Caco-2 (cell line): ENCODE measurements around the gene ZCCHC7. TPM values are rescaled to one million over a fixed set of nuclear protein-coding genes. Genes with fewer than 3 reads are reported as not detected.

Source experiments
- BruUV-seq: library from RNA; stranded (reverse); fragments of 400-500 nt; replicated peaks from 2 replicates; lab custom pipeline; 2021; lab: Mats Ljungman, UMichigan
- CTCF ChIA-PET: fragments of 300-600 bp; sonication (Branson Sonifier 250); formaldehyde crosslinking; loops from one replicate; lab custom pipeline; 2022; ENCODE audit warnings: antibody characterized with exemption; lab: Charles Lee
- POLR2A ChIA-PET: fragments of 300-600 bp; sonication (Branson Sonifier 250); formaldehyde crosslinking; loops from one replicate; lab custom pipeline; 2022; ENCODE audit warnings: antibody characterized with exemption; lab: Charles Lee
- DNase-seq, 2 experiments: peaks; one replicate each; pipeline versions ENCODE4 v3.0.0 to v3.0.0-alpha.2; 2020 to 2022
- H3K27me3 ChIP-seq: replicated peaks from 2 replicates; pipeline ENCODE4 v1.6.0; 2011; ENCODE audit warnings: low read length; ENCODE audit not compliant: control insufficient read depth, insufficient read depth
- H3K36me3 ChIP-seq: 2 replicates; pipeline ENCODE4 v1.5.1; 2011; ENCODE audit warnings: low read length; ENCODE audit not compliant: control insufficient read depth, insufficient read depth
- H3K4me1 ChIP-seq: fragments of 250-450 bp; sonication (Bioruptor Pico); 2 replicates; pipeline ENCODE4 v1.5.1; 2020; ENCODE audit warnings: mild to moderate bottlenecking
- H3K4me3 ChIP-seq: 2 replicates; pipeline ENCODE4 v1.5.1; 2011; ENCODE audit warnings: low read depth, mild to moderate bottlenecking, control low read depth, low read length
- H3K9me3 ChIP-seq: fragments of 250-450 bp; sonication (Bioruptor Pico); 2 replicates; pipeline ENCODE4 v1.5.1; 2020; ENCODE audit warnings: mild to moderate bottlenecking, moderate library complexity
- H3K27ac Mint-ChIP-seq: one replicate; pipeline ENCODE4 v1.8.0; 2022; ENCODE audit warnings: mixed read lengths; ENCODE audit not compliant: unreplicated experiment
- H3K27me3 Mint-ChIP-seq: one replicate; pipeline ENCODE4 v1.8.0; 2022; ENCODE audit warnings: mixed read lengths; ENCODE audit not compliant: insufficient read depth, unreplicated experiment
- H3K36me3 Mint-ChIP-seq: one replicate; pipeline ENCODE4 v1.8.0; 2022; ENCODE audit warnings: mild to moderate bottlenecking, mixed read lengths; ENCODE audit not compliant: insufficient read depth, unreplicated experiment
- H3K4me1 Mint-ChIP-seq: one replicate; pipeline ENCODE4 v1.8.0; 2022; ENCODE audit warnings: low read depth, mixed read lengths; ENCODE audit not compliant: unreplicated experiment
- H3K4me3 Mint-ChIP-seq: one replicate; pipeline ENCODE4 v1.8.0; 2022; ENCODE audit warnings: mild to moderate bottlenecking, moderate library complexity, mixed read lengths; ENCODE audit not compliant: unreplicated experiment
- H3K9me3 Mint-ChIP-seq: one replicate; pipeline ENCODE4 v1.8.0; 2022; ENCODE audit warnings: mixed read lengths; ENCODE audit not compliant: unreplicated experiment
- intact Hi-C: fragments of 100-400 bp; cut with micrococcal nuclease; formaldehyde crosslinking; loops from one replicate; pipeline ENCODE4 v1.10.0; 2022; ENCODE audit not compliant: unreplicated experiment
- total RNA-seq: library from RNA; stranded (reverse); gene quantifications from 2 replicates; pipeline ENCODE4 v1.2.3, GENCODE V29; 2022
- TF ChIP-seq, protein P1 (sequence below), 2 experiments: fragments of 200-600 bp in 1 of 2; IDR thresholded peaks; 1 replicate in 1 of 2; 2 replicates in 1 of 2; pipeline versions ENCODE4 v1.5.1 to v1.8.0; 2011 to 2022; ENCODE audit warnings: antibody characterized with exemption in 1 of 2, control low read depth in 1 of 2, inconsistent platforms in 1 of 2, low read depth in 1 of 2, low read length in 1 of 2, mild to moderate bottlenecking in 1 of 2, moderate library complexity in 1 of 2; ENCODE audit not compliant: insufficient read depth in 1 of 2, severe bottlenecking in 1 of 2, unreplicated experiment in 1 of 2

ZCCHC7 gene
- total RNA-seq, 1 experiment from 2014 or later = 22.0 TPM

DNA sequence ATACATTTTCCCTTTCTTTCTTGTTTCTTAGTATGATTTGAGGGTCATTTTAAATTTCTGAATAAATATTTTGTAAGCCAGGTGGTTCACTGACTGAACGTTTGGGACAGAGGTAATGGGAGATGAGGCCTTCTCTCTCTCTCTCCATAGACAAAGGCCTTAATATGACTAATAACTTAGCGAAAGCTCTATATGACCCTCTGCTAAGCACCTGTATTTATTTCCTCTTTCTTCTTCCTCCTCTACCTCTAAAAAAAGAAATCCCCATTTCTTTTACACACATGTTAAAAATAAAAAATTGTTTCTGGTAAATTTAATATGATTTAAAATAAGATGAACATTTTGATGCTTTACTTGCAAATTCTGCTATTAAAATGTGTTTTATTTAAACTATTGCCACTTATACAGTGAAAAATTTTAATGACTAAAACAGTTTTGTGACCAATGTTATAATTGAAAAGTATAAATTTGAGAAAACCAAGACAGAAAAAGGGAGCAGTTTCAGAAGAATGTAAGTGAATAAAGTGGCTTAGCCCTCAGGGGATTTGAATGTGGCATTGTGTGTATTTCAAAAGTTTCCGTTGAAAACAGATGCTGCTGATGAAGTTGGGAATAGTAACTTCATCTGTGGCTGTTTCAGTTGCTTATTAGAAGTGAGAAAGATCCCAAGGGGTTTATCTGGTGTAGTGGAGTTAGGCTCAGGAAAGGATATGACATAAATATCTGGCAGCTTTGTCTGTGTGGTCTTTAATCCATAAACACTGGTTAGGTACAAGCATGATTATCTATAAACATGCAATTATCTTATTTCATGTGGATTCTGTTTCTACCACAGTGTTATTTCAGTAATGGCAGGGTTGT, 173.5 kb downstream of the ZCCHC7 start:
- H3K36me3 Mint-ChIP-seq = no peaks in the 10 kb centered on the region
- no TSS peak for BruUV-seq
- no peaks in the 10 kb centered on the region for H3K9me3 ChIP-seq
- no peaks in the 10 kb centered on the region for H3K4me1 ChIP-seq
- TF ChIP-seq, protein P1, sequence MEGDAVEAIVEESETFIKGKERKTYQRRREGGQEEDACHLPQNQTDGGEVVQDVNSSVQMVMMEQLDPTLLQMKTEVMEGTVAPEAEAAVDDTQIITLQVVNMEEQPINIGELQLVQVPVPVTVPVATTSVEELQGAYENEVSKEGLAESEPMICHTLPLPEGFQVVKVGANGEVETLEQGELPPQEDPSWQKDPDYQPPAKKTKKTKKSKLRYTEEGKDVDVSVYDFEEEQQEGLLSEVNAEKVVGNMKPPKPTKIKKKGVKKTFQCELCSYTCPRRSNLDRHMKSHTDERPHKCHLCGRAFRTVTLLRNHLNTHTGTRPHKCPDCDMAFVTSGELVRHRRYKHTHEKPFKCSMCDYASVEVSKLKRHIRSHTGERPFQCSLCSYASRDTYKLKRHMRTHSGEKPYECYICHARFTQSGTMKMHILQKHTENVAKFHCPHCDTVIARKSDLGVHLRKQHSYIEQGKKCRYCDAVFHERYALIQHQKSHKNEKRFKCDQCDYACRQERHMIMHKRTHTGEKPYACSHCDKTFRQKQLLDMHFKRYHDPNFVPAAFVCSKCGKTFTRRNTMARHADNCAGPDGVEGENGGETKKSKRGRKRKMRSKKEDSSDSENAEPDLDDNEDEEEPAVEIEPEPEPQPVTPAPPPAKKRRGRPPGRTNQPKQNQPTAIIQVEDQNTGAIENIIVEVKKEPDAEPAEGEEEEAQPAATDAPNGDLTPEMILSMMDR (IDR thresholded peaks at IDR 0.05; ENCODE audit: insufficient read depth in 1 of 2, low read depth in 1 of 2, low read length in 1 of 2, severe bottlenecking in 1 of 2, unreplicated experiment in 1 of 2) = no peak
- H3K4me3 ChIP-seq = no peak overlapping the region
- DNase-seq = no peak
- no peaks in the 10 kb centered on the region for H3K27me3 Mint-ChIP-seq
- H3K4me1 Mint-ChIP-seq = peaks cover 10% of the 10 kb centered on the region
- H3K27me3 ChIP-seq = no peaks in the 10 kb centered on the region
- ChIA-PET POLR2A (no interaction called here), CTCF (no interaction called here)
- H3K27ac Mint-ChIP-seq = no peak overlapping the region
- H3K4me3 Mint-ChIP-seq = no peak overlapping the region
- H3K36me3 ChIP-seq = no peaks in the 10 kb centered on the region
- H3K9me3 Mint-ChIP-seq = no peaks in the 10 kb centered on the region
- intact Hi-C loops = no loop called here

DNA sequence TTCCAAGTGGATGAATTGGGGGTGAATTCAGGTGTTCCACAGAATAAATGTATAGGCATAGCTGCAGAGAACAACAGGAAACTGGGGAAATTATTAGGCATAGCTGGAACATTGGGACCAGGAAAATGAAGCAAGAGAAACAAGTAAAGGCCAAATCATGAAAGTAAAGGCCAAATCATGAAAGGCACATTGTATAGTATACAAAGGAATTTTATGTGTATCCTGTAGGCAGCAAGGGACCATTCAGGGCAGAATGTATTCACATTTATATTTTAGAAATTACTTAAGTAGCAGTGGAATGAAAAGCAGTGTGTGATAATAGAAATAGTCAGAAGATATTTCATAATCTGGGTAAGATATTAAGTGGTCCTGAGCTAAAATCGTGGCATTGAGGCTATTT, 174.8 kb downstream of the ZCCHC7 start:
- intact Hi-C loops = no loop called here
- no TSS peak for BruUV-seq
- CTCF ChIA-PET = interaction anchor here (0.7 kb wide), 1 partner anchor 14 kb away, joined by 3 read pairs; no protein-coding TSS in a partner anchor

DNA sequence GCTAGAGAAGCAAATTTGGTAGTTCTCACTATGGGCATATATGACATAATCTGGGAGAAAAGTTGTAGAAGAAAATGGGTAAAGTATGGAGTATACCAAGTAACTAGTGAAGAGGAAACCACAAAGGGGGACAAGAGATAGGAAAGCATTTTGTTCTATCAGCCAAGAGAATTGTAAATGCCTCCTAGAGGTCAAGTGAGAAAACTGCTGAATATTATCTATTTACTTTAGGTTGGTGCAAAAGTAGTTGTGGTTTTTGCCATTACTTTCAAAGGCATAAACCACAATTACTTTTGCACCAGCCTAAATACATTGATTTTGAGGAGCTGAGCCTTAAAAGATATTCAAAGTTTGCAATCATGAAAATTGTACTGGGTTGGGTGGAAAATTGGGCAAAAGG, 175.4 kb downstream of the ZCCHC7 start:
- BruUV-seq = no TSS peak
- Histone ChIP-seq H3K36me3 (no peaks in the 10 kb centered on the region), H3K9me3 (no peaks in the 10 kb centered on the region), H3K27me3 (no peaks in the 10 kb centered on the region), H3K4me3 (no peak overlapping the region), H3K4me1 (no peaks in the 10 kb centered on the region)
- Mint-ChIP-seq H3K4me1 (no peaks in the 10 kb centered on the region), H3K27me3 (no peaks in the 10 kb centered on the region), H3K9me3 (no peaks in the 10 kb centered on the region), H3K36me3 (no peaks in the 10 kb centered on the region), H3K27ac (no peak overlapping the region), H3K4me3 (no peak overlapping the region)
- POLR2A ChIA-PET = no interaction called here
- CTCF ChIA-PET = no interaction called here
- intact Hi-C loops = no loop called here
- DNase-seq = no peak
- TF ChIP-seq, protein P1 (IDR thresholded peaks at IDR 0.05; ENCODE audit: insufficient read depth in 1 of 2, low read depth in 1 of 2, low read length in 1 of 2, severe bottlenecking in 1 of 2, unreplicated experiment in 1 of 2) = peak; percentile 23 to 28

More for the DNA sequence above, 174.8 kb downstream of the ZCCHC7 start:
- no peaks in the 10 kb centered on the region for H3K36me3 Mint-ChIP-seq
- TF ChIP-seq, protein P1 (IDR thresholded peaks at IDR 0.05; ENCODE audit: insufficient read depth in 1 of 2, low read depth in 1 of 2, low read length in 1 of 2, severe bottlenecking in 1 of 2, unreplicated experiment in 1 of 2) = no peak
- H3K27me3 Mint-ChIP-seq = no peaks in the 10 kb centered on the region
- DNase-seq = no peak
- H3K9me3 ChIP-seq = no peaks in the 10 kb centered on the region
- POLR2A ChIA-PET = no interaction called here
- no peaks in the 10 kb centered on the region for H3K9me3 Mint-ChIP-seq
- H3K4me1 ChIP-seq = no peaks in the 10 kb centered on the region
- H3K27ac Mint-ChIP-seq = no peak overlapping the region
- no peaks in the 10 kb centered on the region for H3K36me3 ChIP-seq
- H3K27me3 ChIP-seq = no peaks in the 10 kb centered on the region
- H3K4me3 ChIP-seq = no peak overlapping the region
- H3K4me3 Mint-ChIP-seq = no peak overlapping the region
- peaks cover under 1% of the 10 kb centered on the region for H3K4me1 Mint-ChIP-seq
